Tibial artery (tissue), 4 donors: ENCODE results near the gene DNAAF3.

Source experiments
- DNase-seq, 2 donors: peaks; one replicate each; pipeline ENCODE4 v3.0.0-alpha.2; 2019
- H3K27ac ChIP-seq, 2 donors: fragments of 200-600 bp; sonication (generic) in 1 of 2; 1 replicate in 1 of 2; 2 replicates in 1 of 2; pipeline ENCODE4 v1.5.1; 2018 to 2019; ENCODE audit warnings: mild to moderate bottlenecking in 1 of 2
- H3K27me3 ChIP-seq, 2 donors: fragments of 200-600 bp; sonication (generic) in 1 of 2; one replicate each; pipeline versions ENCODE4 v1.5.1 to v1.6.0; 2016 to 2019
- H3K36me3 ChIP-seq, 3 donors: fragments of 200-600 bp; sonication (generic) in 2 of 3; one replicate each; pipeline ENCODE4 v1.5.1; 2016 to 2019; ENCODE audit warnings: mild to moderate bottlenecking in 2 of 3
- H3K4me1 ChIP-seq, 4 donors: fragments of 200-600 bp; sonication (generic) in 2 of 4; 1 replicate in 3 of 4; 2 replicates in 1 of 4; pipeline ENCODE4 v1.5.1; 2016 to 2019
- H3K4me3 ChIP-seq, 2 donors: fragments of 200-600 bp; sonication (generic) in 1 of 2; 1 replicate in 1 of 2; 2 replicates in 1 of 2; pipeline ENCODE4 v1.5.1; 2018 to 2019; ENCODE audit warnings: mild to moderate bottlenecking in 2 of 2
- H3K9me3 ChIP-seq, 3 donors: fragments of 200-600 bp; sonication (generic) in 1 of 3; one replicate each; pipeline ENCODE4 v1.5.1; 2016 to 2019
- CTCF ChIP-seq, 2 experiments: fragments of 200-600 bp in 1 of 2; fragments of 450-650 bp in 1 of 2; IDR thresholded peaks; one replicate each; pipeline ENCODE4 v1.5.1; 2017 to 2019; ENCODE audit warnings: antibody characterized with exemption in 2 of 2, mild to moderate bottlenecking in 1 of 2, moderate library complexity in 1 of 2
- intact Hi-C: fragments of 100-400 bp; cut with DNase I; formaldehyde crosslinking; loops from one replicate; pipeline ENCODE4 v1.15.0; 2023; ENCODE audit warnings: low total_unique reads

DNAAF3 gene

DNA sequence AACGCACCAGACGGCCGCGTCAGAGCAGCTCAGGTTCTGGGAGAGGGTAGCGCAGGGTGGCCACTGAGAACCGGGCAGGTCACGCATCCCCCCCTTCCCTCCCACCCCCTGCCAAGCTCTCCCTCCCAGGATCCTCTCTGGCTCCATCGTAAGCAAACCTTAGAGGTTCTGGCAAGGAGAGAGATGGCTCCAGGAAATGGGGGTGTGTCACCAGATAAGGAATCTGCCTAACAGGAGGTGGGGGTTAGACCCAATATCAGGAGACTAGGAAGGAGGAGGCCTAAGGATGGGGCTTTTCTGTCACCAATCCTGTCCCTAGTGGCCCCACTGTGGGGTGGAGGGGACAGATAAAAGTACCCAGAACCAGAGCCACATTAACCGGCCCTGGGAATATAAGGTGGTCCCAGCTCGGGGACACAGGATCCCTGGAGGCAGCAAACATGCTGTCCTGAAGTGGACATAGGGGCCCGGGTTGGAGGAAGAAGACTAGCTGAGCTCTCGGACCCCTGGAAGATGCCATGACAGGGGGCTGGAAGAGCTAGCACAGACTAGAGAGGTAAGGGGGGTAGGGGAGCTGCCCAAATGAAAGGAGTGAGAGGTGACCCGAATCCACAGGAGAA, 50.9 kb downstream of the DNAAF3 start:
- H3K27ac ChIP-seq, result peak overlapping the region; percentile 88 to 92
- TF ChIP-seq CTCF (IDR thresholded peaks at IDR 0.05), result no peak
- no peaks in the 10 kb centered on the region for H3K27me3 ChIP-seq
- no peak for DNase-seq
- intact Hi-C loops, result loop anchor here (5.0 kb wide), 1 partner anchor 648 kb away; no protein-coding TSS in a partner anchor
- H3K9me3 ChIP-seq, result no peaks in the 10 kb centered on the region
- peaks cover 0 to 64% (median 55%) of the 10 kb centered on the region in 4 donors for H3K4me1 ChIP-seq
- peaks cover 0 to 19% (median 0%) of the 10 kb centered on the region in 3 donors for H3K36me3 ChIP-seq
- peak overlapping the region; percentile 83 to 87 for H3K4me3 ChIP-seq

- H3K4me1 ChIP-seq, result peaks cover 0 to 66% (median 55%) of the 10 kb centered on the region in 4 donors
These were observed 51.8 kb downstream of the DNAAF3 start for GRCh38 chr19:55114566-55115145.

DNA sequence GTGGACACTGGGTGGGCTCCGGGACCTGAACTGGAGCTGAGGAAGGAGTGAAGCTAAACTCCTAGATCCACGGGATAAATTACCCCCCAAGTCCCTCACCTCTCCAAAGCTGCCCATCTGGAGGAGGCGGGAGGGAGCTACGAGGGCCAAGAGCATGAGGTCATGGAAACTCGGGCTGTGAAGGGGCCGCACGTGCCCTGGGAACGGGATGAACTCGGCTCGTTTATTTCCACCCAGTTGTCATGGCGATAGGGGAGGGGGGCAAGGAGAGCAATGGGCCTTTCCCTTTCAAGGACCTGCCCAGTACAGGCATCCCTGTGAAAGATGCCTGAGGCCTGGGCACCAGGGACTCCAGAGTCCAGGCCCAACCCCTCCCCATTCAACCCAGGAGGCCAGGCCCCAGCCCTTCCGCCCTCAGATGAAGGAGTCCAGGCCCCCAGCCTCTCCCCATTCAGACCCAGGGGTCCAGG, 52.8 kb downstream of the DNAAF3 start:
- no peaks in the 10 kb centered on the region for H3K27me3 ChIP-seq
- H3K36me3 ChIP-seq, result peaks cover 5 to 39% (median 13%) of the 10 kb centered on the region in 3 donors
- peaks cover 0 to 64% (median 56%) of the 10 kb centered on the region in 4 donors for H3K4me1 ChIP-seq
- DNase-seq, result peak; percentile 94 to 97
- no peaks in the 10 kb centered on the region for H3K9me3 ChIP-seq
- H3K4me3 ChIP-seq, result peak overlapping the region; percentile 1 to 25
- no peak for TF ChIP-seq CTCF (IDR thresholded peaks at IDR 0.05)
- peak overlapping the region; percentile 88 to 92 for H3K27ac ChIP-seq
- intact Hi-C loops, result no loop called here

More at GRCh38 chr19:55114566-55115145, 51.8 kb downstream of the DNAAF3 start:
- peak overlapping the region in 1 of 2 donors; percentile 87 for H3K4me3 ChIP-seq
- peak overlapping the region; percentile 88 to 92 for H3K27ac ChIP-seq
- no peaks in the 10 kb centered on the region for H3K9me3 ChIP-seq
- peaks cover under 1 to 28% (median 8%) of the 10 kb centered on the region in 3 donors for H3K36me3 ChIP-seq
- DNase-seq, result no peak
- intact Hi-C loops, result loop anchor here (5.0 kb wide), 1 partner anchor 647 kb away; no protein-coding TSS in a partner anchor
- H3K27me3 ChIP-seq, result no peaks in the 10 kb centered on the region
- TF ChIP-seq CTCF (IDR thresholded peaks at IDR 0.05), result no peak

GRCh38 chr19:55112777-55113569, 53.4 kb downstream of the DNAAF3 start:
- Histone ChIP-seq H3K27me3 (no peaks in the 10 kb centered on the region), H3K4me3 (peak overlapping the region; percentile 1 to 25), H3K27ac (peak overlapping the region; percentile 88 to 92), H3K36me3 (peaks cover 5 to 40% (median 13%) of the 10 kb centered on the region in 3 donors), H3K4me1 (peaks cover 0 to 58% (median 49%) of the 10 kb centered on the region in 4 donors), H3K9me3 (no peaks in the 10 kb centered on the region)
- no peak for TF ChIP-seq CTCF (IDR thresholded peaks at IDR 0.05)
- no peak for DNase-seq
- intact Hi-C loops, result no loop called here

DNA sequence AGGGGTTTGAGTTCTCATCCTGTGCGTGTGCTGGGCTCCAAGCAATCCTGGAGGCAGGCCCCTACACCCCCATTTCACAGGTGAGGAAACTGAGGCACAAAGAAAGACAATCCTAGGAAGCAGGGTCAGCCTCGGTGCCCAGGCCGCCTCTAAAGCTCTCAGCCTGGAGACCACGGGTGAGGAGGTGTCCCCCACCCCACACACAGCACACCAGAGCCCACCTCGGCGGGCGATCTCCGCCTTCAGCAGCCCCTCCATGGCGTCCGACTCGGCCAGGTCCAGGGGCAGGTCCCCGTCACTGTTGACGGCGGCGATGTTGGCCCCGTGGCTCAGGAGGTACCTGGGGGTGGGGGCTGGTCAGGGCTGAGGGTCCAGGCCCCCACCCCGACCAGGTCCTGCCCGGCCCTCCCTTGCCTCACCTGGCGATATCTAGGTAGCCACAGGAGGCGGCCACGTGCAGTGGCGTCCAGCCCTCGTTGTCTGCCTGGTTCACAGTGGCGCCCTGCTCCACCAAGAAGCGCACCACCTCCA, 54.1 kb downstream of the DNAAF3 start:
- peaks cover 0 to 57% (median 49%) of the 10 kb centered on the region in 4 donors for H3K4me1 ChIP-seq
- H3K27me3 ChIP-seq, result no peaks in the 10 kb centered on the region
- no peak for TF ChIP-seq CTCF (IDR thresholded peaks at IDR 0.05)
- no peaks in the 10 kb centered on the region for H3K9me3 ChIP-seq
- no peak for DNase-seq
- intact Hi-C loops, result no loop called here
- peaks cover 5 to 40% (median 13%) of the 10 kb centered on the region in 3 donors for H3K36me3 ChIP-seq
- peak overlapping the region; percentile 88 to 92 for H3K27ac ChIP-seq
- H3K4me3 ChIP-seq, result no peak overlapping the region
